NCI-H2029 (cell line): ENCODE results near the gene DGCR8.
A peak's percentile ranks its signal among the peaks of the same experiment; 100 is the strongest.
"Not testable (repeated sequence)": the region's sequence is repeated elsewhere in the genome, so short reads cannot be mapped to it uniquely, and the experiment has no call there.

Source experiments
- DNase-seq: peaks from one replicate; lab custom pipeline; 2025; lab: John Stamatoyannopoulos, UW

DGCR8 gene

GRCh38 chr22:20154602-20155187, 74.7 kb downstream of the DGCR8 start:
- DNase-seq: no peak

GRCh38 chr22:20155330-20156041, 75.4 kb downstream of the DGCR8 start:
- peak; percentile 65 for DNase-seq

DNA sequence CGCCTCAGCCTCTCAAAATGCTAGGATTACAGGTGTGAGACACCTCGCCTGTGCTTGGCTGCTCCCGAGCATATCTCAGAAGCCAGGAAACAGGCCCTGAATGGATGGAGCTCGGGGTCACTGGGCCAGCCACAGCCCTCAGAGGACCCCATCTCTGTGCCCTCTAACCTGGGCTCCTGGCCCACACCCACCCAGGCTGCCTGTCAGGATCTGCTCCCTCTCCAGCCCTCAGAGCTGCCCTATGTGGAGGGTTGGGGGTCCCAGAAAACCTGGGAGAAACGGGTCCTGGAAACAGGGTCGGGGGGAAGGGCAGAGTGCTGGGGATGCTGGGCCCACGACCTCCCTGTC, 76.0 kb downstream of the DGCR8 start:
- DNase-seq: no peak

- DNase-seq: peak; percentile 19
Observed at GRCh38 chr22:20156611-20157429, 76.8 kb downstream of the DGCR8 start.

DNA sequence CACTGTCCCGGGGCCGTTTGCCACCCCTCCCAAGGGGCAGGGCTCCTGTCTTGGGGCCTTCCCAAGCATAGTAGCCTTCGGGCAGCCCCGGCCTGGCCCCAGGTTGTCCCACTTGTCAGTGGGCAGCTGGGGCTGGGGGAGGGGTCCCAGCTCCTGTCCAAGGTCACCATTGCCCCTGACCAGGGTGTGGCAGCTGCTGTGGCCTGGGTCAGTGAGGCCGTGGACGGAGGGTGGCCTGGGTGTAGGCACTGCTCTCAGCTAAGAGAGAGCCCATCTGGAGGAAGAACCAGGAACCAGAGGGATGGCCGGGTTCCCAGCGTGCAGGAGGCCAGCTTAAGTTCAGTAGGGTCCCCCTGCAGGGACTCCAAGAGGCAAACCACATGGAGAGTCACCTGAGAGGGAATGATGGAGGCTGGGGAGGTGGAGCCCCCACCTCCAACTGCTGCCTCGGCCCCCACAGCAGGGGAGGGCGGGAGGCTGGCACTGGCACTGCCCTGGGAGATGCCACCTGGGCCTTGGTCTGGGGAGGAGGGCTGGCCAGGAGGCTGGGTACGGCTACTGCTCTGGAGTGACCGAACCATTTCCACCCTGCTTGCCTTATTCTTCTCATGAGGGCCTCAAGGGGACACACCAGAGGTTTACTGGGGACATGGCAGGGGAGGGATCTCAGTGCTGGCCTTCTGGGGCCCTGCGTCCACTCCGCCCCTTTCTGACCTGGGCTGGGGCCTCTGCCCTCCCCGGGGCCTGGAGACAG, 77.6 kb downstream of the DGCR8 start:
- DNase-seq: no peak

DNA sequence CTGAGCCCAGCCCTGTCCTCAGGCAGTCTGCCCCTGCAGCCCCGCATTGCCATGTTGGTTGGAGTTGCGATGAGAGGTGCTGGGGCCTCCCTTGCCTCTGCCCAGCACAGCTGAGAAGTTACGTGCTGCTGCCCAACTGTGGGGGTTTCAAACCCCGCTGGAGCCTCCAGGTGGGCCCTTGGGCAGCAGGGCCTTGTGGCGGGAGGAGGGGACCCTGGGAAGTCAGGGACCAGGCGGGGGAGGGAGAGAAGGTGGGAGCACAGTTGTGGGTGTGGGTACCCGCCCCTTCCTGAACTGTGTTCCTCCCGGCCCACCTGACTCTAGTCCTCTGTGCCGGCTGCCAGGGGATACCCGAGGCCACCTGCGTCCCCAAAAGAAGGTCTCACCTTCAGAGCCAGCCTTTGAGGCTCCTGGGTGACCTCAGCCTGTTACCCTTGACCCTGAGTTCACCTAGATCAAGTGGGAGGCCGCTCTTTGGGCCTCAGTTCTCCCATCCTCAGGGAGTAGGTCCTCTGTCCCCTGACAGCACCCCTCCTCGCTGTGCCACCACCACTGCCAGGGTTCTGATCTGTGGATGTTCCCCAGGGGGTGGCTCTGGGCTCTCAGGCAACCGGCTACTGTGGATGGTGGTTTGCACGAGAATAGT, 78.5 kb downstream of the DGCR8 start:
- DNase-seq: no peak

DNA sequence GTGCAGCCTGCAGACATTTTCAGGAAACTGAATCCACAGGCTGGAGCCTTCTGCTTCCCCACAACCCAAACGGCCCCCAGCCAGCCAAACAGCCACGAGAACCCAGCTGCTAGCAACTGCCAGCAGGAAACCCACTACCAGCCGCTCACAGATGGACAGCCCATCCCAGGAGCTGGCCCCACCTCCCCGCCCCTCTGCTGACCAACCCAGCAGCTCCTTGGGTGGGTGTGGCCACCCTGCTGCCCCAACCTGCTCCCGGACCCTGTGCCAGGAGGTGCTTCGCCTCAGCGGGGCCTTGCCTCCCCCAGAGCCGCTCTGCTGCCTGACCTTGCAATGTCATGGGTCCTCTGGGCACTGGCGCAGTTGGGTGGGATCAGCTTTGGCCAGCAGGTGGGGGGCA, 79.0 kb downstream of the DGCR8 start:
- no peak for DNase-seq

GRCh38 chr22:20159531-20159930, 79.5 kb downstream of the DGCR8 start:
- not testable (repeated sequence) for DNase-seq

DNA sequence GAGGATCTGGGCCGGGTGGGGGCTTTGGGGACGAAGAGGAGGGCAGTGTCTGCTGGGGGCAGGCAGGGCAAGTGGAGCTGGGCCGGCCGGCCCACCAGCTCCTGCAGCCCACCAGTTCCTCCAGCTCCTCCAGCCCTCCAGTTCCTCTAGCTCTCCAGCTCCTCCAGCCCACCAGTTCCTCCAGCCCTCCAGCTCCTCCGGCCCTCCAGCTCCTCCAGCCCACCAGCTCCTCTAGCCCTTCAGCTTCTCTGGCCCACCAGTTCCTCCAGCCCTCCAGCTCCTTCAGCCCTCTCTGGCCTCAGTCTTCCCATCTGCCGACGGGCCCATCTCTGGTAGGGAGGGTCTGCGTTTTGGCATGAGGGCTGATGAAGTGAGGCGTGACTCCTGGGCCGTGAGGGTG, 80.0 kb downstream of the DGCR8 start:
- no peak for DNase-seq
